NB4 (cell line): Measurements from ENCODE around the gene NPPC.
"Not testable (repeated sequence)": the region's sequence is repeated elsewhere in the genome, so short reads cannot be mapped to it uniquely, and the experiment has no call there.

Source experiments
- DNase-seq: peaks from one replicate; pipeline ENCODE4 v3.0.0; 2010; ENCODE audit warnings: low read depth
- H3K4me3 ChIP-seq: one replicate; pipeline ENCODE4 v1.5.1; 2011; ENCODE audit warnings: mild to moderate bottlenecking, low read depth, low read length, moderate library complexity
- CTCF ChIP-seq: IDR thresholded peaks from one replicate; pipeline ENCODE4 v1.5.1; 2012; ENCODE audit warnings: low read depth, low read length
- MAX ChIP-seq: IDR thresholded peaks from 2 replicates; pipeline ENCODE4 v1.6.1; 2011; ENCODE audit warnings: low read depth, low read length
- MYC ChIP-seq: IDR thresholded peaks from 2 replicates; pipeline ENCODE4 v1.6.1; 2011; ENCODE audit warnings: low read depth, low read length
- POLR2A ChIP-seq: IDR thresholded peaks from 2 replicates; pipeline ENCODE4 v1.6.1; 2011; ENCODE audit warnings: mild to moderate bottlenecking; ENCODE audit not compliant: insufficient read length; ENCODE audit errors: extremely low read depth

The NPPC gene

GRCh38 chr2:231951452-231952035 is 25.3 kb upstream of the NPPC start:
- no peak for TF ChIP-seq MYC
- no peak for TF ChIP-seq CTCF
- TF ChIP-seq POLR2A: no peak
- no peak for TF ChIP-seq MAX
- no peak overlapping the region for H3K4me3 ChIP-seq
- DNase-seq: no peak

- H3K4me3 ChIP-seq: no peak overlapping the region
- no peak for TF ChIP-seq POLR2A
- DNase-seq: no peak
Measured at GRCh38 chr2:231947694-231948093, 21.5 kb upstream of the NPPC start.

GRCh38 chr2:231947112-231947511 is 20.9 kb upstream of the NPPC start:
- not testable (repeated sequence) for H3K4me3 ChIP-seq, DNase-seq

GRCh38 chr2:231946241-231946814 is 20.1 kb upstream of the NPPC start:
- no peak for DNase-seq
- TF ChIP-seq POLR2A (no peak), MAX (no peak), CTCF (no peak)

GRCh38 chr2:231942180-231942579 is 16.0 kb upstream of the NPPC start:
- no peak overlapping the region for H3K4me3 ChIP-seq
- TF ChIP-seq MYC: no peak
- no peak for TF ChIP-seq MAX
- no peak for TF ChIP-seq POLR2A
- TF ChIP-seq CTCF: no peak
- DNase-seq: no peak

More at GRCh38 chr2:231946241-231946814, 20.1 kb upstream of the NPPC start:
- no peak overlapping the region for H3K4me3 ChIP-seq

GRCh38 chr2:231941673-231942072 is 15.5 kb upstream of the NPPC start:
- TF ChIP-seq MAX (no peak), MYC (no peak)
- H3K4me3 ChIP-seq: no peak overlapping the region
- no peak for DNase-seq

GRCh38 chr2:231940795-231941194 is 14.6 kb upstream of the NPPC start:
- TF ChIP-seq POLR2A (no peak), MAX (no peak), MYC (no peak), CTCF (no peak)

More at GRCh38 chr2:231940795-231941194, 14.6 kb upstream of the NPPC start:
- H3K4me3 ChIP-seq: no peak overlapping the region
- DNase-seq: no peak
